Suprapubic skin (tissue), 3 donors: ENCODE data around the gene GSTO2.

ENCODE experiments used
- CTCF ChIP-seq, 2 donors: fragments of 200-600 bp in 1 of 2; fragments of 450-650 bp in 1 of 2; sonication (generic) in 1 of 2; IDR thresholded peaks; one replicate each; pipeline ENCODE4 v1.5.1; 2016 to 2019; ENCODE audit warnings: antibody characterized with exemption in 2 of 2, mild to moderate bottlenecking in 1 of 2, moderate library complexity in 1 of 2
- EP300 ChIP-seq: sonication (generic); formaldehyde crosslinking; IDR thresholded peaks from one replicate; pipeline ENCODE4 v1.6.1; 2017; ENCODE audit warnings: antibody characterized with exemption
- POLR2A ChIP-seq, 2 donors: fragments of 450-650 bp; IDR thresholded peaks; one replicate each; pipeline ENCODE4 v1.6.1; 2017; ENCODE audit warnings: antibody characterized with exemption in 2 of 2, mild to moderate bottlenecking in 2 of 2, moderate library complexity in 2 of 2

GRCh38 chr10:104322416-104322782, 53.4 kb downstream of the GSTO2 start:
- TF ChIP-seq POLR2A (IDR thresholded peaks at IDR 0.05) = no peak
- TF ChIP-seq CTCF (IDR thresholded peaks at IDR 0.05) = no peak
- TF ChIP-seq EP300 = no peak
